Measurements from ENCODE around the gene TAC3.

GRCh38 chr12:57055824-57056223 lies 39.5 kb upstream of the TAC3 start:
- TF ChIP-seq CTCF (IDR thresholded peaks at IDR 0.05) (no peak), POLR2A (IDR thresholded peaks at IDR 0.05) (no peak)
